NB4 (cell line): Measurements from ENCODE around the gene RSPH3.
"Not testable (repeated sequence)": the region's sequence is repeated elsewhere in the genome, so short reads cannot be mapped to it uniquely, and the experiment has no call there.

Source experiments
- CTCF ChIP-seq: IDR thresholded peaks from one replicate; pipeline ENCODE4 v1.5.1; 2012; ENCODE audit warnings: low read depth, low read length
- MYC ChIP-seq: IDR thresholded peaks from 2 replicates; pipeline ENCODE4 v1.6.1; 2011; ENCODE audit warnings: low read depth, low read length
- POLR2A ChIP-seq: IDR thresholded peaks from 2 replicates; pipeline ENCODE4 v1.6.1; 2011; ENCODE audit warnings: mild to moderate bottlenecking; ENCODE audit not compliant: insufficient read length; ENCODE audit errors: extremely low read depth
- TF ChIP-seq, protein P1 (sequence below): IDR thresholded peaks from 2 replicates; pipeline ENCODE4 v1.6.1; 2011; ENCODE audit warnings: low read depth, low read length

DNA sequence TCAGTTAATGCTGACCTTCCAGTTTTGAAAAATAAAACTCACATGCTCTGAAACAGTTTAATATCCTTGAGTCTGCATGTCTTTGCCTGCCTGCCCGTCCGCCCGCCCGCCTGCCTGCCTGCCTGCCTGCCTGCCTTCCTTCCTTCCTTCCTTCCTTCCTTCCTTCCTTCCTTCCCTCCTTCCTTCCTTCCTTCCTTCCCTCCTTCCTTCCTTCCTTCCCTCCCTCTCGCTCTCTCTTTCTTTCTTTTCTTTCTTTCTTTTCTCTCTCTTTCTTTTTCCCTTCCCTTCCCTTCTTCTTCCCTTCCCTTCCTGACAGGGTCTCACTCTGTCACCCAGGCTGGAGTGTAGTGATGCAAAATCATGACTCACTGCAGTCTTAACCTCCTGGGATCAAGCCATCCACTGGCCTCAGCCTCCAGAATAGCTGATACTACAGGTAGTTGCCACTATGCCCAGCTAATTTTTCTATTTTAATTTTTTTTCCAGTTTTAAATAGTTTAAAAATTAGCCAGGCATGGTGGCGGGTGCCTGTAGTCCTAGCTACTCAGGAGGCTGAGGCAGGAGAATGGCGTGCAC is 10.1 kb upstream of the RSPH3 start:
- not testable (repeated sequence) for TF ChIP-seq CTCF, MYC, POLR2A
- TF ChIP-seq, protein P1, sequence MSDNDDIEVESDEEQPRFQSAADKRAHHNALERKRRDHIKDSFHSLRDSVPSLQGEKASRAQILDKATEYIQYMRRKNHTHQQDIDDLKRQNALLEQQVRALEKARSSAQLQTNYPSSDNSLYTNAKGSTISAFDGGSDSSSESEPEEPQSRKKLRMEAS, result not testable (repeated sequence)
